Tibial artery (tissue), 4 donors: ENCODE results near the gene IFIT1B.
"Not testable (repeated sequence)": the region's sequence is repeated elsewhere in the genome, so short reads cannot be mapped to it uniquely, and the experiment has no call there.

Experiments
- DNase-seq, 2 donors: peaks; one replicate each; pipeline ENCODE4 v3.0.0-alpha.2; 2019
- H3K27ac ChIP-seq, 2 donors: fragments of 200-600 bp; sonication (generic) in 1 of 2; 1 replicate in 1 of 2; 2 replicates in 1 of 2; pipeline ENCODE4 v1.5.1; 2018 to 2019; ENCODE audit warnings: mild to moderate bottlenecking in 1 of 2
- H3K27me3 ChIP-seq, 2 donors: fragments of 200-600 bp; sonication (generic) in 1 of 2; one replicate each; pipeline versions ENCODE4 v1.5.1 to v1.6.0; 2016 to 2019
- H3K36me3 ChIP-seq, 3 donors: fragments of 200-600 bp; sonication (generic) in 2 of 3; one replicate each; pipeline ENCODE4 v1.5.1; 2016 to 2019; ENCODE audit warnings: mild to moderate bottlenecking in 2 of 3
- H3K4me1 ChIP-seq, 4 donors: fragments of 200-600 bp; sonication (generic) in 2 of 4; 1 replicate in 3 of 4; 2 replicates in 1 of 4; pipeline ENCODE4 v1.5.1; 2016 to 2019
- H3K4me3 ChIP-seq, 2 donors: fragments of 200-600 bp; sonication (generic) in 1 of 2; 1 replicate in 1 of 2; 2 replicates in 1 of 2; pipeline ENCODE4 v1.5.1; 2018 to 2019; ENCODE audit warnings: mild to moderate bottlenecking in 2 of 2
- H3K9me3 ChIP-seq, 3 donors: fragments of 200-600 bp; sonication (generic) in 1 of 3; one replicate each; pipeline ENCODE4 v1.5.1; 2016 to 2019
- CTCF ChIP-seq, 2 experiments: fragments of 200-600 bp in 1 of 2; fragments of 450-650 bp in 1 of 2; IDR thresholded peaks; one replicate each; pipeline ENCODE4 v1.5.1; 2017 to 2019; ENCODE audit warnings: antibody characterized with exemption in 2 of 2, mild to moderate bottlenecking in 1 of 2, moderate library complexity in 1 of 2
- intact Hi-C: fragments of 100-400 bp; cut with DNase I; formaldehyde crosslinking; loops from one replicate; pipeline ENCODE4 v1.15.0; 2023; ENCODE audit warnings: low total_unique reads

Gene IFIT1B

GRCh38 chr10:89404104-89405047 lies 26.5 kb downstream of the IFIT1B start:
- Histone ChIP-seq H3K9me3 (no peaks in the 10 kb centered on the region), H3K27ac (no peak overlapping the region), H3K27me3 (no peaks in the 10 kb centered on the region), H3K4me3 (no peak overlapping the region), H3K36me3 (peaks cover 18 to 23% (median 19%) of the 10 kb centered on the region in 3 donors), H3K4me1 (no peaks in the 10 kb centered on the region)
- TF ChIP-seq CTCF (IDR thresholded peaks at IDR 0.05) = no peak
- intact Hi-C loops = no loop called here
- no peak for DNase-seq

GRCh38 chr10:89406178-89406577 lies 28.3 kb downstream of the IFIT1B start:
- H3K4me1 ChIP-seq, H3K4me3 ChIP-seq, H3K27me3 ChIP-seq, intact Hi-C loops, DNase-seq, H3K27ac ChIP-seq, H3K9me3 ChIP-seq: not testable (repeated sequence)
- peaks cover 18 to 23% (median 19%) of the 10 kb centered on the region in 3 donors for H3K36me3 ChIP-seq

- DNase-seq, H3K9me3 ChIP-seq, H3K4me3 ChIP-seq, H3K4me1 ChIP-seq, H3K27me3 ChIP-seq, H3K27ac ChIP-seq, intact Hi-C loops: not testable (repeated sequence)
- peaks cover 11 to 18% (median 14%) of the 10 kb centered on the region in 3 donors for H3K36me3 ChIP-seq
These were observed 29.9 kb downstream of the IFIT1B start for GRCh38 chr10:89407792-89408191.

- H3K4me3 ChIP-seq, H3K27me3 ChIP-seq, H3K27ac ChIP-seq, H3K9me3 ChIP-seq, H3K36me3 ChIP-seq, H3K4me1 ChIP-seq, DNase-seq, intact Hi-C loops: not testable (repeated sequence)
These were observed 31.4 kb downstream of the IFIT1B start for GRCh38 chr10:89409282-89409681.

- H3K36me3 ChIP-seq, H3K9me3 ChIP-seq, H3K4me1 ChIP-seq, H3K27me3 ChIP-seq, DNase-seq, H3K4me3 ChIP-seq, H3K27ac ChIP-seq, intact Hi-C loops: not testable (repeated sequence)
These were observed 32.7 kb downstream of the IFIT1B start for GRCh38 chr10:89410551-89410950.

- H3K27me3 ChIP-seq, H3K27ac ChIP-seq, DNase-seq, intact Hi-C loops, H3K36me3 ChIP-seq, H3K9me3 ChIP-seq, H3K4me3 ChIP-seq: not testable (repeated sequence)
- H3K4me1 ChIP-seq = peaks cover 0 to 12% (median 7%) of the 10 kb centered on the region in 4 donors
These were observed 33.3 kb downstream of the IFIT1B start for GRCh38 chr10:89411135-89411534.

- H3K9me3 ChIP-seq, H3K27me3 ChIP-seq, H3K27ac ChIP-seq, DNase-seq, H3K4me3 ChIP-seq, intact Hi-C loops, H3K36me3 ChIP-seq: not testable (repeated sequence)
- H3K4me1 ChIP-seq = peaks cover 0 to 20% (median 12%) of the 10 kb centered on the region in 4 donors
These were observed 34.4 kb downstream of the IFIT1B start for GRCh38 chr10:89412276-89412675.

GRCh38 chr10:89413398-89413912 lies 35.6 kb downstream of the IFIT1B start:
- Histone ChIP-seq H3K4me3 (peak overlapping the region; percentile 70 to 91), H3K27me3 (no peaks in the 10 kb centered on the region), H3K27ac (peak overlapping the region; percentile 88 to 92), H3K36me3 (peaks cover 4 to 11% (median 10%) of the 10 kb centered on the region in 3 donors), H3K9me3 (no peaks in the 10 kb centered on the region), H3K4me1 (peaks cover 0 to 32% (median 15%) of the 10 kb centered on the region in 4 donors)
- intact Hi-C loops = no loop called here
- no peak for DNase-seq
- TF ChIP-seq CTCF (IDR thresholded peaks at IDR 0.05) = no peak
